Heart right ventricle (tissue), 16 donors: ENCODE measurements around the gene TSFM. TPM values are rescaled to one million over a fixed set of nuclear protein-coding genes. Genes with fewer than 3 reads are reported as not detected.

Experiments
- ATAC-seq, 8 donors: fragments of 200-7000 bp; cut with Tn5 transposase; one replicate each; pipeline ENCODE4 v1.9.1; 2020; ENCODE audit warnings: mild to moderate bottlenecking in 8 of 8, moderate library complexity in 8 of 8, moderate number of reproducible peaks in 1 of 8
- DNase-seq, 2 donors: peaks; one replicate each; pipeline ENCODE4 v3.0.0-alpha.2; 2020
- H3K27ac ChIP-seq, 10 donors: fragments of 200-600 bp; sonication (generic) in 2 of 10; one replicate each; pipeline versions ENCODE4 v1.5.0 to v1.8.0; 2020 to 2022; ENCODE audit warnings: mild to moderate bottlenecking in 3 of 10
- H3K27me3 ChIP-seq, 7 donors: fragments of 200-600 bp; one replicate each; pipeline ENCODE4 v1.8.0; 2021 to 2022; ENCODE audit warnings: mild to moderate bottlenecking in 2 of 7
- H3K36me3 ChIP-seq, 9 donors: fragments of 200-600 bp; sonication (generic) in 1 of 9; one replicate each; pipeline versions ENCODE4 v1.5.0 to v1.8.0; 2020 to 2022; ENCODE audit warnings: mild to moderate bottlenecking in 2 of 9
- H3K4me1 ChIP-seq, 9 donors: fragments of 200-600 bp; sonication (generic) in 1 of 9; one replicate each; pipeline versions ENCODE4 v1.5.0 to v1.8.0; 2020 to 2022; ENCODE audit warnings: mild to moderate bottlenecking in 4 of 9
- H3K4me3 ChIP-seq, 10 donors: fragments of 200-600 bp; sonication (generic) in 2 of 10; one replicate each; pipeline versions ENCODE4 v1.5.0 to v1.8.0; 2020 to 2022; ENCODE audit warnings: mild to moderate bottlenecking in 7 of 10, moderate library complexity in 2 of 10
- H3K9me3 ChIP-seq, 11 donors: fragments of 200-600 bp in 10 of 11; sonication (generic) in 2 of 11; one replicate each; pipeline versions ENCODE4 v1.5.0 to v1.8.0; 2013 to 2022; ENCODE audit warnings: mild to moderate bottlenecking in 2 of 11, control low read depth in 1 of 11, moderate library complexity in 1 of 11
- CTCF ChIP-seq, 9 donors: fragments of 200-600 bp; sonication (generic) in 2 of 9; IDR thresholded peaks; one replicate each; pipeline versions ENCODE4 v1.5.0 to v1.8.0; 2021 to 2022; ENCODE audit warnings: antibody characterized with exemption in 9 of 9, mild to moderate bottlenecking in 5 of 9, moderate library complexity in 1 of 9
- WGBS, 2 donors: extraction: QIAGEN DNeasy Blood & Tissue Kit; methylation state at CpG; one replicate each; pipeline ENCODE4 v1.1.7; 2013; ENCODE audit warnings: inconsistent platforms in 1 of 2; 5-methylcytosine and 5-hydroxymethylcytosine counted together
- intact Hi-C, 10 donors: fragments of 100-400 bp; cut with DNase I; formaldehyde crosslinking; loops; one replicate each; pipeline versions ENCODE4 v1.11.1 to v1.14.2; 2022
- polyA plus RNA-seq, 2 donors: library from polyadenylated mRNA; stranded (reverse); fragments of 200-250 nt; gene quantifications; one replicate each; pipeline ENCODE4 v1.2.3, GENCODE V29; 2013
- total RNA-seq, 10 donors: library from RNA; stranded (reverse); fragmentation: NEBNext Ultra II Directional in 3 of 10; extraction: Animal tissue kit (Norgen Biotek cat#: 25700) in 3 of 10; gene quantifications; one replicate each; pipeline versions ENCODE4 v1.2.1 to v1.2.4, GENCODE V29; 2021 to 2023
- donor health status: Arrhythmogenic right ventricular cardiomyopathy.
- donor health status: ischemic (EF 13 %, LVEDD 7.1; RV severe dilation, severe dysfunction).
- donor health status: healthy with polysubstance abuse.
- donor health status: DM: no; HTN: yes; CAD: no.
- donor health status: DM: no; HTN: no; CAD: no.
- donor health status: ischemic (EF 25% LVEDD 6.9; RV normal size, moderate dysfunction).
- donor health status: ischemic (EF 25% LVEDD 5.7; RV mildly dilated, moderate dysfunction).
- donor health status: healthy.
- donor health status: DM: yes; HTN: yes; CAD: no.
- donor health status: Ischemic cardiomyopathy.
- donor health status: ischemic (EF 35%, LVEDD 5.7; RV mildly dilated, moderate dysfunction).
- donor health status: nonischemic (EF 11% LVEDD 7.7; RV severe dilation, severe dysfunction).
- donor health status: DM: yes; HTN: yes; CAD: no.
- donor health status: PGD.
- donor health status: ischemic (EF 29% LVEDD 5.4; RV normal size, mild dysfunction).
- donor health status: nonischemic (EF 23%, LVEDD 6.1; RV moderate dilation, normal function).

TSFM gene
- total and polyA plus RNA-seq, 12 donors, result 22.9 to 70.6 (median 52.6) TPM

- ATAC-seq (no peak), DNase-seq (peak in 1 of 2 donors; percentile 47)
- H3K4me1 ChIP-seq, result peaks cover 6 to 39% (median 24%) of the 10 kb centered on the region in 9 donors
- no peaks in the 10 kb centered on the region for H3K27me3 ChIP-seq
- no peaks in the 10 kb centered on the region for H3K9me3 ChIP-seq
- peak; percentile 9 to 69 (median 46) for TF ChIP-seq CTCF (IDR thresholded peaks at IDR 0.05)
- intact Hi-C loops, result no loop called here
- peak overlapping the region in 3 of 10 donors; percentile 53 to 74 (median 70) for H3K27ac ChIP-seq
- 58 to 69% methylated on average over 22 of the region's 22 CpGs for WGBS, 2 donors
- H3K36me3 ChIP-seq, result peaks cover 0 to 23% (median 8%) of the 10 kb centered on the region in 9 donors
- peak overlapping the region in 6 of 10 donors; percentile 67 to 80 (median 70) for H3K4me3 ChIP-seq
Observed at GRCh38 chr12:57756406-57757341, 25.9 kb upstream of the TSFM start.

- WGBS, 2 donors, result 93 to 95% methylated on average over 4 of the region's 4 CpGs
- no peak overlapping the region for H3K27ac ChIP-seq
- H3K4me1 ChIP-seq, result peaks cover 5 to 34% (median 21%) of the 10 kb centered on the region in 9 donors
- ATAC-seq (no peak), DNase-seq (no peak)
- intact Hi-C loops, result no loop called here
- H3K36me3 ChIP-seq, result peaks cover 0 to 23% (median 8%) of the 10 kb centered on the region in 9 donors
- H3K27me3 ChIP-seq, result peaks cover 0 to 7% (median 5%) of the 10 kb centered on the region in 7 donors
- H3K9me3 ChIP-seq, result no peaks in the 10 kb centered on the region
- no peak for TF ChIP-seq CTCF (IDR thresholded peaks at IDR 0.05)
- no peak overlapping the region for H3K4me3 ChIP-seq
Observed at GRCh38 chr12:57757771-57758170, 24.8 kb upstream of the TSFM start.

GRCh38 chr12:57758552-57759359 lies 23.8 kb upstream of the TSFM start:
- Histone ChIP-seq H3K27ac (no peak overlapping the region), H3K36me3 (peaks cover 0 to 23% (median 8%) of the 10 kb centered on the region in 9 donors), H3K27me3 (peaks cover 0 to 17% (median 15%) of the 10 kb centered on the region in 7 donors), H3K9me3 (no peaks in the 10 kb centered on the region), H3K4me3 (no peak overlapping the region), H3K4me1 (peaks cover 4 to 26% (median 17%) of the 10 kb centered on the region in 9 donors)
- TF ChIP-seq CTCF (IDR thresholded peaks at IDR 0.05), result no peak
- DNase-seq (no peak), ATAC-seq (no peak)
- intact Hi-C loops, result no loop called here
- whole genome bisulfite sequencing, 2 donors, result 93 to 94% methylated on average over 25 of the region's 25 CpGs

GRCh38 chr12:57759360-57759980 lies 23.1 kb upstream of the TSFM start:
- no peak for DNase-seq
- intact Hi-C loops, result no loop called here
- Histone ChIP-seq H3K36me3 (peaks cover 0 to 23% (median 8%) of the 10 kb centered on the region in 9 donors), H3K4me1 (peaks cover 4 to 23% (median 14%) of the 10 kb centered on the region in 9 donors), H3K27ac (no peak overlapping the region), H3K27me3 (peaks cover 4 to 24% (median 22%) of the 10 kb centered on the region in 7 donors), H3K4me3 (no peak overlapping the region), H3K9me3 (no peaks in the 10 kb centered on the region)
- WGBS, 2 donors, result 43 to 46% methylated on average over 3 of the region's 3 CpGs
- no peak for ATAC-seq
- TF ChIP-seq CTCF (IDR thresholded peaks at IDR 0.05), result peak in 6 of 9 donors; percentile 25 to 48 (median 38)
